CD1c-positive myeloid dendritic cell (primary cell): ENCODE results near the gene C21orf58.
A peak's percentile ranks its signal among the peaks of the same experiment; 100 is the strongest.

Experiments used
- DNase-seq: peaks from one replicate; pipeline ENCODE4 v3.0.0-alpha.2; 2016; ENCODE audit errors: extremely low spot score

C21orf58 gene

GRCh38 chr21:46354046-46354445, 30.4 kb upstream of the C21orf58 start:
- DNase-seq = no peak

GRCh38 chr21:46352913-46353312, 29.2 kb upstream of the C21orf58 start:
- DNase-seq = no peak

GRCh38 chr21:46352164-46352515, 28.5 kb upstream of the C21orf58 start:
- DNase-seq = no peak

- DNase-seq = no peak
These were observed 27.9 kb upstream of the C21orf58 start for GRCh38 chr21:46351476-46352163.

GRCh38 chr21:46350981-46351380, 27.3 kb upstream of the C21orf58 start:
- DNase-seq = no peak

GRCh38 chr21:46350571-46350970, 26.9 kb upstream of the C21orf58 start:
- DNase-seq = no peak

GRCh38 chr21:46349134-46349760, 25.6 kb upstream of the C21orf58 start:
- no peak for DNase-seq

- DNase-seq = no peak
These were observed 24.2 kb upstream of the C21orf58 start for GRCh38 chr21:46347791-46348381.

GRCh38 chr21:46347203-46347550, 23.5 kb upstream of the C21orf58 start:
- no peak for DNase-seq

- DNase-seq = no peak
These were observed 22.9 kb upstream of the C21orf58 start for GRCh38 chr21:46346296-46347202.

GRCh38 chr21:46345861-46346260, 22.2 kb upstream of the C21orf58 start:
- DNase-seq = no peak

GRCh38 chr21:46344219-46344915, 20.7 kb upstream of the C21orf58 start:
- DNase-seq = no peak

- DNase-seq = no peak
These were observed 17.3 kb upstream of the C21orf58 start for GRCh38 chr21:46340998-46341397.

GRCh38 chr21:46336603-46337002, 12.9 kb upstream of the C21orf58 start:
- no peak for DNase-seq

- no peak for DNase-seq
These were observed 10.9 kb upstream of the C21orf58 start for GRCh38 chr21:46334351-46335140.

GRCh38 chr21:46329796-46330195, 6.1 kb upstream of the C21orf58 start:
- no peak for DNase-seq

- no peak for DNase-seq
These were observed 4.5 kb upstream of the C21orf58 start for GRCh38 chr21:46328151-46328550.

GRCh38 chr21:46327711-46328110, 4.0 kb upstream of the C21orf58 start:
- DNase-seq = no peak

GRCh38 chr21:46326110-46326703, 2.5 kb upstream of the C21orf58 start:
- DNase-seq = no peak

GRCh38 chr21:46325073-46325912, 1.6 kb upstream of the C21orf58 start:
- peak; percentile 24 for DNase-seq
